Measurements from ENCODE around the gene MSL1. TPM values are rescaled to one million over a fixed set of nuclear protein-coding genes. Genes with fewer than 3 reads are reported as not detected.

The MSL1 gene
- total and polyA plus RNA-seq, 2 of the 13 experiments (the other 11 are each of a cell fraction or from before 2014, with no cell fraction given): 63.8 to 88.5 TPM

GRCh38 chr17:40100669-40101366, 21.0 kb upstream of the MSL1 start (continued):
- peak; percentile 99 for TF ChIP-seq IKZF4 (CRISPR knock-in tag; IDR thresholded peaks at IDR 0.05; ENCODE audit: borderline replicate concordance, low read depth, not compliant biosample characterization)
- peak; percentile 89 for TF ChIP-seq TARDBP (CRISPR knock-in tag; IDR thresholded peaks at IDR 0.05)
- TF ChIP-seq TFDP2 (CRISPR knock-in tag; IDR thresholded peaks at IDR 0.05): peak; percentile 97
- TF ChIP-seq ZNF501 (CRISPR knock-in tag; IDR thresholded peaks at IDR 0.05): peak; percentile 93
- TF ChIP-seq NAIF1 (CRISPR knock-in tag; IDR thresholded peaks at IDR 0.05; ENCODE audit: borderline replicate concordance): peak; percentile 87; the same call in 1 of the 2 replicates
- 0 out of 2 replicates have a peak, but pooled peaks have one; percentile 37 for TF ChIP-seq FOXM1 (CRISPR knock-in tag; IDR thresholded peaks at IDR 0.05)
- TF ChIP-seq AGO1 (IDR thresholded peaks at IDR 0.05; ENCODE audit: low read depth, low read length, poor library complexity, severe bottlenecking): peak; percentile 38
- no peak for TF ChIP-seq ADNP (CRISPR knock-in tag; IDR thresholded peaks at IDR 0.05)
- peak; percentile 66 to 89; a peak in 3 of 4 replicates for TF ChIP-seq HMGXB4 (CRISPR knock-in tag; IDR thresholded peaks at IDR 0.05; ENCODE audit: borderline replicate concordance in 1 of 2, low read depth in 1 of 2)
- no peak for TF ChIP-seq RFX1 (IDR thresholded peaks at IDR 0.05)
- TF ChIP-seq ZNF335 (CRISPR knock-in tag; IDR thresholded peaks at IDR 0.05): peak; percentile 65; the same call in 1 of the 2 replicates
- peak; percentile 86 for TF ChIP-seq ZNF891 (CRISPR knock-in tag; IDR thresholded peaks at IDR 0.05)
- peak; percentile 98 for TF ChIP-seq NKX3-1 (CRISPR knock-in tag; IDR thresholded peaks at IDR 0.05)
- TF ChIP-seq MYNN (CRISPR knock-in tag; IDR thresholded peaks at IDR 0.05; ENCODE audit: low read depth): 0 out of 2 replicates have a peak, but pooled peaks have one; percentile 78
- peak; percentile 99 for TF ChIP-seq AKNA (CRISPR knock-in tag; IDR thresholded peaks at IDR 0.05; ENCODE audit: borderline replicate concordance)
- TF ChIP-seq NR0B2 (CRISPR knock-in tag; IDR thresholded peaks at IDR 0.05): peak; percentile 99
- peak; percentile 66 to 69 for TF ChIP-seq MAFK (conservative IDR thresholded peaks at IDR 0.05 in 1 of 2, IDR thresholded peaks at IDR 0.05 in 1 of 2; ENCODE audit: low read length in 2 of 2)
- peak; percentile 85 for TF ChIP-seq HOMEZ (CRISPR knock-in tag; IDR thresholded peaks at IDR 0.05; ENCODE audit: low read depth)
